Calu3 (cell line): Measurements from ENCODE around the gene APBB1IP. TPM values are rescaled to one million over a fixed set of nuclear protein-coding genes. Genes with fewer than 3 reads are reported as not detected.
A peak's percentile ranks its signal among the peaks of the same experiment; 100 is the strongest.
"Not testable (repeated sequence)": the region's sequence is repeated elsewhere in the genome, so short reads cannot be mapped to it uniquely, and the experiment has no call there.

Experiments
- Bru-seq: library from RNA; stranded (reverse); fragments of 400-500 nt; gene quantifications from one replicate; lab custom pipeline; 2021; lab: Mats Ljungman, UMichigan
- BruChase-seq, 2 experiments: library from RNA; stranded (reverse); fragments of 400-500 nt; gene quantifications; one replicate each; lab custom pipeline; 2021; lab: Mats Ljungman, UMichigan
- BruUV-seq: library from RNA; stranded (reverse); fragments of 400-500 nt; replicated peaks from 2 replicates; lab custom pipeline; 2021; lab: Mats Ljungman, UMichigan
- CTCF ChIA-PET: fragments of 300-600 bp; sonication (Branson Sonifier 250); formaldehyde crosslinking; loops from one replicate; lab custom pipeline; 2022; ENCODE audit warnings: antibody characterized with exemption; lab: Charles Lee
- DNase-seq: peaks from one replicate; pipeline ENCODE4 v3.0.0; 2022
- H3K27ac Mint-ChIP-seq: one replicate; pipeline ENCODE4 v1.8.0; 2022; ENCODE audit warnings: mixed read lengths; ENCODE audit not compliant: unreplicated experiment
- H3K27me3 Mint-ChIP-seq: one replicate; pipeline ENCODE4 v1.8.0; 2022; ENCODE audit warnings: mixed read lengths; ENCODE audit not compliant: unreplicated experiment
- H3K36me3 Mint-ChIP-seq: one replicate; pipeline ENCODE4 v1.8.0; 2022; ENCODE audit warnings: mild to moderate bottlenecking, moderate library complexity, mixed read lengths; ENCODE audit not compliant: insufficient read depth, unreplicated experiment
- H3K4me1 Mint-ChIP-seq: one replicate; pipeline ENCODE4 v1.8.0; 2022; ENCODE audit warnings: mild to moderate bottlenecking, low read depth, mixed read lengths; ENCODE audit not compliant: unreplicated experiment
- H3K4me3 Mint-ChIP-seq: one replicate; pipeline ENCODE4 v1.8.0; 2022; ENCODE audit warnings: mild to moderate bottlenecking, low read depth, moderate library complexity, mixed read lengths; ENCODE audit not compliant: unreplicated experiment
- H3K9me3 Mint-ChIP-seq: one replicate; pipeline ENCODE4 v1.8.0; 2022; ENCODE audit warnings: low read depth, mixed read lengths; ENCODE audit not compliant: unreplicated experiment
- CTCF ChIP-seq: fragments of 200-600 bp; IDR thresholded peaks from one replicate; pipeline ENCODE4 v1.8.0; 2022; ENCODE audit warnings: antibody characterized with exemption; ENCODE audit not compliant: unreplicated experiment
- intact Hi-C: fragments of 100-400 bp; cut with micrococcal nuclease; formaldehyde crosslinking; loops from one replicate; pipeline ENCODE4 v1.10.0; 2022; ENCODE audit not compliant: unreplicated experiment
- long read RNA-seq: library from polyadenylated mRNA; stranded (forward); transcript quantifications from one replicate; pipeline ENCODE4 v2.0.0, GENCODE V29; 2022
- total RNA-seq: library from RNA; stranded (reverse); gene quantifications from 2 replicates; pipeline ENCODE4 v1.2.3, GENCODE V29; 2022

APBB1IP gene
- 1.5 and 1.9 TPM in 2 replicates for total RNA-seq
- Bru-seq, nascent RNA = percentile 34 among the genes with signal in this experiment
- BruChase-seq, experiment 1, labeled RNA remaining after a 6-hour chase = percentile 23 among the genes with signal in this experiment
- BruChase-seq, experiment 2, labeled RNA remaining after a 2-hour chase = percentile 20 among the genes with signal in this experiment
- long read RNA-seq = 0 reads

GRCh38 chr10:26437637-26438461 is at the start of gene APBB1IP:
APBB1IP (plus strand) TSS chr10:26438341; CDS start chr10:26492327, 53,986 bp downstream.
- intact Hi-C loops = no loop called here
- no TSS peak for BruUV-seq
- peak; percentile 23 for DNase-seq
- no peak for TF ChIP-seq CTCF
- CTCF ChIA-PET = no interaction called here
- no peak within 1 kb of the TSS for H3K27ac Mint-ChIP-seq
- no peaks in the 10 kb centered on the region for H3K9me3 Mint-ChIP-seq
- peaks cover 9% of the 10 kb centered on the region for H3K36me3 Mint-ChIP-seq
- peaks cover 29% of the 10 kb centered on the region for H3K4me1 Mint-ChIP-seq
- no peaks in the 10 kb centered on the region for H3K27me3 Mint-ChIP-seq
- peak within 1 kb of the TSS; percentile 71 for H3K4me3 Mint-ChIP-seq

- no peak for DNase-seq
- CTCF ChIA-PET = no interaction called here
- no peaks in the 10 kb centered on the region for H3K36me3 Mint-ChIP-seq
- no peak overlapping the region for H3K4me3 Mint-ChIP-seq
- peaks cover 3% of the 10 kb centered on the region for H3K9me3 Mint-ChIP-seq
- TF ChIP-seq CTCF = no peak
- no peaks in the 10 kb centered on the region for H3K4me1 Mint-ChIP-seq
- H3K27ac Mint-ChIP-seq = no peak overlapping the region
- H3K27me3 Mint-ChIP-seq = no peaks in the 10 kb centered on the region
- intact Hi-C loops = no loop called here
- BruUV-seq = no TSS peak
These were observed 48.6 kb upstream of the APBB1IP start for GRCh38 chr10:26389533-26389932.

- no TSS peak for BruUV-seq
- Mint-ChIP-seq H3K9me3 (peaks cover 3% of the 10 kb centered on the region), H3K4me3 (no peak overlapping the region), H3K36me3 (no peaks in the 10 kb centered on the region), H3K27me3 (no peaks in the 10 kb centered on the region), H3K27ac (no peak overlapping the region), H3K4me1 (no peaks in the 10 kb centered on the region)
- intact Hi-C loops = no loop called here
- DNase-seq = no peak
- no peak for TF ChIP-seq CTCF
- CTCF ChIA-PET = interaction anchor here (0.6 kb wide), 1 partner anchor 133 kb away, joined by 3 read pairs; no protein-coding TSS in a partner anchor
These were observed 46.1 kb upstream of the APBB1IP start for GRCh38 chr10:26391701-26392695.

GRCh38 chr10:26398353-26398752 is 39.8 kb upstream of the APBB1IP start:
- DNase-seq, BruUV-seq, H3K9me3 Mint-ChIP-seq, H3K4me3 Mint-ChIP-seq, H3K4me1 Mint-ChIP-seq, intact Hi-C loops, H3K27ac Mint-ChIP-seq, H3K36me3 Mint-ChIP-seq, H3K27me3 Mint-ChIP-seq: not testable (repeated sequence)
- CTCF ChIA-PET = interaction anchor here (0.7 kb wide), 1 partner anchor 9 kb away, joined by 5 read pairs; no protein-coding TSS in a partner anchor
